KG1 (cell line): Measurements from ENCODE around the gene TBC1D2.
"Not testable (repeated sequence)": the region's sequence is repeated elsewhere in the genome, so short reads cannot be mapped to it uniquely, and the experiment has no call there.

Experiments
- DNase-seq: peaks from one replicate; lab custom pipeline; 2025; lab: John Stamatoyannopoulos, UW

The TBC1D2 gene

GRCh38 chr9:98255578-98256296, at the start of gene TBC1D2:
Gene TBC1D2, minus strand, starts transcription at chr9:98255649. Its CDS starts 108 bp downstream, at chr9:98255541.
- DNase-seq: peak; percentile 89

GRCh38 chr9:98304381-98304780, 48.9 kb upstream of the TBC1D2 start:
- no peak for DNase-seq

GRCh38 chr9:98303633-98304125, 48.2 kb upstream of the TBC1D2 start:
- no peak for DNase-seq

- no peak for DNase-seq
Observed at GRCh38 chr9:98302938-98303632, 47.6 kb upstream of the TBC1D2 start.

GRCh38 chr9:98302150-98302549, 46.7 kb upstream of the TBC1D2 start:
- no peak for DNase-seq

- DNase-seq: no peak
Observed at GRCh38 chr9:98300611-98301010, 45.2 kb upstream of the TBC1D2 start.

- DNase-seq: no peak
Observed at GRCh38 chr9:98298476-98298875, 43.0 kb upstream of the TBC1D2 start.

- no peak for DNase-seq
Observed at GRCh38 chr9:98295824-98296223, 40.4 kb upstream of the TBC1D2 start.

- DNase-seq: no peak
Observed at GRCh38 chr9:98291820-98292219, 36.4 kb upstream of the TBC1D2 start.

GRCh38 chr9:98290411-98290810, 35.0 kb upstream of the TBC1D2 start:
- DNase-seq: no peak

- no peak for DNase-seq
Observed at GRCh38 chr9:98289614-98290201, 34.3 kb upstream of the TBC1D2 start.

GRCh38 chr9:98288881-98289280, 33.4 kb upstream of the TBC1D2 start:
- DNase-seq: no peak

GRCh38 chr9:98287384-98287783, 31.9 kb upstream of the TBC1D2 start:
- DNase-seq: no peak

GRCh38 chr9:98285446-98285845, 30.0 kb upstream of the TBC1D2 start:
- no peak for DNase-seq

GRCh38 chr9:98284754-98285153, 29.3 kb upstream of the TBC1D2 start:
- no peak for DNase-seq

GRCh38 chr9:98283143-98283542, 27.7 kb upstream of the TBC1D2 start:
- DNase-seq: not testable (repeated sequence)

GRCh38 chr9:98281281-98281680, 25.8 kb upstream of the TBC1D2 start:
- DNase-seq: no peak

- no peak for DNase-seq
Observed at GRCh38 chr9:98280574-98280973, 25.1 kb upstream of the TBC1D2 start.

- no peak for DNase-seq
Observed at GRCh38 chr9:98280162-98280561, 24.7 kb upstream of the TBC1D2 start.

- DNase-seq: no peak
Observed at GRCh38 chr9:98276907-98277469, 21.5 kb upstream of the TBC1D2 start.

GRCh38 chr9:98275159-98275558, 19.7 kb upstream of the TBC1D2 start:
- DNase-seq: no peak

- no peak for DNase-seq
Observed at GRCh38 chr9:98272083-98272482, 16.6 kb upstream of the TBC1D2 start.

GRCh38 chr9:98271479-98271878, 16.0 kb upstream of the TBC1D2 start:
- no peak for DNase-seq
